Measurements from ENCODE around the gene IRX3.

IRX3 gene

GRCh38 chr16:54290833-54291655, 4.5 kb upstream of the IRX3 start:
- DNase-seq (ENCODE audit: low read depth in 2 of 2), result no peak

DNA sequence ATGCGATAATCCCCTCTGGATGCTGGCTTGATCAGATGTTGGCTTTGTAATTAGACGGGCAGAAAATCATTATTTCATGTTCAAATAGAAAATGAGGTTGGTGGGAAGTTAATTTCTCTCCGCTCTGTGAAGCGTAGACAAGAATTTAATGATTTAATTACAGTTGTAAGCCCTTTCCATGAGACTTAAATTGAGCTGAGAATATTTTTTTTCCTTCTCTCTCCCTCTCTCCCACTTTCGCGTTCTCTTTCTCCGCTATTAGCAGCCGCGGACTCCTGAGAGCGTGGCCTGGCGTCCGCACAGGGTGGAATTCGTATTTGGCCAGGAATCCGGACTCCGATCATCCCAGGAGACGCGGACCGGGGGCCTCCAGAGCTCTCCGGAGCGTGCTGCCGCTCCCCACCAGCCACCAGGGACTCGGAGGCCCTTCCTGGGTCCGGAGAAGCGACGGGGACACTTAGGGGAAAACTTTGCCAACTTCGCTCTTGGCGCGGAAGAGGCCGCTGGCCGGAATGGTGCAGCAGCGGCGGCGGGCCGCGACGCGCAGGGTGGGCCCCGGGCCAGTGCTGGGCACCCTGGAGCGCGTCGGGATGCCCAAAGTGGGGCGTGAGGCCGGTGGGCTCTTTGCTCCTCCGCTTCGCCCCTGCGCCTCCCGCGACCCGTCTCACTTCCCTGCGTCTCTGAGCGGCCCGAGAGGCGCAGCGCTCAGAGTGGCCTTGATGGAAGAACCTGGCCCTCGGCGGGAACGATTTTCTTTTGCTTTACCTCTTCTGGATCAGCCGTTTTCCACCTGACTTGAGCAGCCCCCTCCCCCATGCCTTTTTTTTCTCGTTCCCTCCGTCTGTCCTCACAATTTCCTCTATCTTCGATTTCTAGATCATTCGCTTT, 3.6 kb upstream of the IRX3 start:
- no peak for DNase-seq (ENCODE audit: low read depth in 2 of 2)

DNA sequence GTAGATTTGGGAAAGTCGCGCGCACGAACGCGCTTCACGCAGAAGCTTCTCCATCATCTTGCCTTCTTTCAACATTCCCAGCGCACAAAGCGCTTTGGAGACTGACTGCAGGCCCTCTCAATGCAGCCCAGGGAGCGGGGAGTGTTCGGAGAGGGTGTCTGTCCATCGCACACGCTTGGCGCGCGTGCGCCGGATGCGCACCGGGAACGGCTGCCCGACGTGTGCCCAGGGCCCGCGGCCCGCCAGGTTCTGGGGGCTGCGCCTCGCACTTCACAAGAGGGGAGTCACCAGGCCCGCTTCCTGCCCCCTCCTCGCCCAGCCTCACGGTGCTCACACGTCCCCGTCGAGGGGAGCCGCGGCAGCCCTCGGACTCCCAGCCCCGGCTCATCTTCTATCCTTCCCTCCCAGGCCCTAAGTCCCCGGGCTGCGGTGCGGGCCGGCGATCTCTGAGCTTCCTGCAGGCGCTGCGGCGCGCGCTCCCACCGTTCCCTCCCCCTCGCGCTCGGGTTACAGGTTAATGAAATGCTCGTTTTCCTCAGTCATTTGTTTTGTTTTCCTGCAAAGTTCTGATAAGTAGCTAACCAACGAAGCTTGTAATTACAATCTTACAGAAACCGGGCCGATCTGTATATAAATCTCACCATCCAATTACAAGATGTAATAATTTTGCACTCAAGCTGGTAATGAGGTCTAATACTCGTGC, 2.8 kb upstream of the IRX3 start:
- no peak for DNase-seq (ENCODE audit: low read depth in 2 of 2)

DNA sequence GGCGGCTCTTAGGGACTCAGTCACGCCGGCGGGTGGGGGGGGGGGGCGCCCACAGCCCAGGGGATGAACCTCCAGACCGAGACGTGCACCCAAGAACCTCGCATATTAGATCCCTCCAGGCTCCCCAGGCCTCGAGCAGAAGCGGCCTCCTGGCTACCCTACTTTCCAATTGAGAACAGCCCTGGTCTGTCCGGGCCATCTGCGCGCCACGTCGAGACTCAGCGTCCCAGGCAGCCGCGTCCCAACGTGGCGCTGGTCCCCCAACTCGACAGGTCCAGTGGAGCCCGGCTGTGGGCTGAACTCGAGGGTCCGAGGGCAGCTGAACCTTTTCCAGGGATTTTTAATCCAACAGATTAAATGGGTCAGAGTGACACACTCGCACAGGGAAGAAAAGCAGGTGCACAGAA, 2.3 kb upstream of the IRX3 start:
- DNase-seq (ENCODE audit: low read depth in 2 of 2), result no peak

DNA sequence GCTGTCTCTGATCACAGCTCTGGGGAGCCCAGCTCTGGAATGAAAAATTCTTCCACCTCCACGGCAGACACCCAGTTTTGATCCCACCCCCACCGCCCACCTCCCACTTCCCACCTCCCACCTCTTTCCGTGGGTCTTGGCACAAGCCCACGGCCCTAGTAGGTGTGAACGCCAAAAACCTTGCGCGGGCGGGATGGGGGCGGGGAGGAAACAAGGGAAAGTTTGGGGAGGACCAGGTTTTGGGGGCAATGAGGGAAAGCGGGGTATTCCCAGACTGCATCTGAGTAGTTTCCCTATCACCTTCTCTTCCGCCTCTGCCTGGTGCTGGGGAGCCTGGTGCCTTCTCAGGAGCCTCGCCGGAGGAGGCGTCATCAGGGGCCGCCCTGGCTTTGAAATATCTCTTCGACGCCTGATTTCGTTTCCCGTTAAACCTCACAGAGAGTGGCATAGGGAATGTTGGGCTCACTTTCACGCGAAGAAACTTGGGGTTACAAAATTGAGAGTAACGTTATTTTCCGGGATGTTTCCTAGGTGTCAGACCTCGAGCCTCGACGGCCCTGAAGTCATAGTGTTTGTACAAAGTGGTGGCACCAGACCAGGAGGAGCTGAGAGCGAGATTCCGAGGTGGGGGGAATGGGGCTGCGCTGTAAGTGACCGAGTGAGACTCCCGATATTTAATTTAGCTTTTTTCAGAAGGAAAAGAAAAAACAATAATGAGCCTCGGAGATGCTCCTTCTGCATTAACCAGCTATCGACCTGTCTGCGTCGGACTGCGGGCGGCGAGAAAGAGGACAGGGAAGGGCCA, 1.6 kb upstream of the IRX3 start:
- DNase-seq (ENCODE audit: low read depth in 2 of 2), result no peak

DNA sequence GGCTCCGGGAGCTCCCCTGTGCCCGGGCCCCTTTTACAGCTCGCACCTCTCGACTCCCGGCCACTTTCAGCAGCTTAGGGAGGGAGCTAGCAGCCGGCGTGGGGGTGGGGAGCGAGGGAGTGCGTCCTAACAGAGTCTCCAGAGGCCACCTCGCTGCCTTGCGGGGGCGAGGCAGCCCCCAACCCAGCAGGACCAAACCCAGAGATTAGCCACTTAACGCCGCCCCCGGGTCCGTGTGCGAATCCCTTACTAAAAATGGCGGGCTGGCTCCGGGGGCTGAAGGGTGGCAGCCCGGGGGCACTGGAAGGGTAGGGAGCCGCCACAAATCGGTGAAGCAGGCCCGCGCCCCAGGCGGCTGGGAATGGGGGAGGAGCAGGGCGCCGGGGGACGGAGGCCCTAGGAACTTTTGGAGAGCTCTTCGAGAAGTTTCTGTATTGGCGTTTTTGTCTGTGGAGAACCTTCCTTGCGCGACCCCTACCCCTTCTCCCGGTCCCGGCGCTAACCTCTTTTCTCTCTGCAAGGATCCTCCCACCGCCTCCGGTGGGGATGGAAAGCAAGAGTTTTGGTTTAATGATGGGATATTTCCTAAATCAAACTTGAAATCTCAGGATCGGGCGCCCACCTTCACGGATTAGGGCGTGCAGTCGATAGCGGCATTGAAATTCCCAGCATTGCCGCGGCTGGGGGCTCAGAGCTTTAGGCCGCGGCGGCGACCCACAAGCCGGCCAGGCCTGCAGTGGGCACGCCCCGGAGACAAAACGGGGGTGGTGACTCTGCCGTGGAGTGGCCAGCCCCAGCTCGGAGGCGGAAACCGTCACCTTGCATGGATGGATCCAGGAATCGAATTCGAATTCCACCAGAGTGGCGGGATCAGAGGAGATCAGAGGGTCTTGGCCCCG, 793 bp upstream of the IRX3 start:
- DNase-seq (ENCODE audit: low read depth in 2 of 2), result no peak

- no peak for DNase-seq (ENCODE audit: low read depth in 2 of 2)
Observed at GRCh38 chr16:54286090-54286365, 559 bp downstream of the IRX3 start.

GRCh38 chr16:54285414-54286089, 1.0 kb downstream of the IRX3 start:
- DNase-seq (ENCODE audit: low read depth in 2 of 2), result no peak

- DNase-seq (ENCODE audit: low read depth in 2 of 2), result no peak
Observed at GRCh38 chr16:54284931-54285413, 1.6 kb downstream of the IRX3 start.

DNA sequence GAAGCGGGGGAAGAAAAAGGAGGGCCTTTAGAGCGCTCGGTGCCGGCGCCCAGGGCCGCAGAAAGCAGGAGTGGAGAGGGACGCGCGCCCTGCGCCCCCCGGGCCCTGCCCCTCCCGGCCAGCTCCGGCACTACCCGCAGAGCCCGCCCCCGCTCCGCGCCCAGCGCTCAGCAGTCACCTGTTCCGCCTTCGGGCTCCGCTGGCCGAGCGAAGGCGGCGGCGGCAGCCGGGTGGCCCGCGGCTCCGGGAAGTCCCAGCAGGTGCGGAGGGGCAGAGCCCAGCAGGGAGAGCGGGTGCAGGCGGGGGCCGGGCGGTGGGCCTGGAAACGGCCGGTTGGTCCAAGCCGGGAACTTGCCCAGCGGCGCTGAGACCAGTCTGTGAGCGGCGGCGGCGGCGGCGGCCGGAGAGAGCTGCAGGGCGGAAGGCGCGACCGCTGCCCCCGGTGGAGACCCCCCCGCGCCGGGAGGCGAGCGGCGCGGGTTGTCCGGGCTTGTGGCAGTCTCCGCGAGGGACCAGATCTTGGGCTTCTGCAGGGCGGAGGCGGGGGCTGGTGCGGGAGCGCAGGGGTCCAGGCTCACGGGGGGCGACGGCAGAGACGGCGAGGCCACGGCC, 2.2 kb downstream of the IRX3 start:
- DNase-seq (ENCODE audit: low read depth in 2 of 2), result no peak

GRCh38 chr16:54283725-54284318, 2.8 kb downstream of the IRX3 start:
- no peak for DNase-seq (ENCODE audit: low read depth in 2 of 2)

DNA sequence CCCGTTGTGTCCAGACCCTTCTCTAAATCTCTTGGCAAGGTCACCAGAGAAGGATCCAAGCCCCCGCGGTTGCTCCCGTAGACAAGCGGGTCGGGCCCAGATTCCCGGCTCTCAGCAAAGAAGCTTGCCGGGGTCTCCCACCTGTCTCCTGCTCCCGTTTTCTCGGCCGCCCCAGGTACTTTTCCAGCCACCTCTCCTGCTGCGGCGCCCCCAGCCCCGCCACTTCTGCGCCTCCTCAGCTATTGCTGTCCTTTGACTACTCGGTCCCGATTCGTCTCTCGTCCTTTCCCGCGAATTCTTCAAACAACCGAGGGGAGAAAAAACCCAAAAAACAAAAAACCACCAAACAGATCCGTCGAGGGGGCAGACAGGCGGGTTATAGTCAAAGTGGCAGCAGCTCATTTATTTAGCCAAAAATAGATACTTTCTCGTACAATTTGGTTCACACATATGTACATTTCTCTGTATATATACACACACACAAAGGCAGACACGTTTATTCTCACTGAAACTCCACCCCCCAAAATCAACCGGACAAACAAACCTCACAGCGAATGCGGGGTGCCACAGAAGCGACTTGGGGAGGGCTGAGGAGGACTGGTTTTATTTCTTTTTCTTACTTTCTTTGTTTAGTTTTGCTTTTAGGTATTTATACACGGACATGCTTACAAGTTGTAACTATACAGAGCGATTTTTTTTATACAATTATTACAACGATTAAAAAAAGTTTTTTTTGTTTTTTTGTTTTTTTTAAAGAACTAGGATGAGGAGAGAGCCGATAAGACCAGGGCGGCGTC, 3.5 kb downstream of the IRX3 start:
- no peak for DNase-seq (ENCODE audit: low read depth in 2 of 2)

DNA sequence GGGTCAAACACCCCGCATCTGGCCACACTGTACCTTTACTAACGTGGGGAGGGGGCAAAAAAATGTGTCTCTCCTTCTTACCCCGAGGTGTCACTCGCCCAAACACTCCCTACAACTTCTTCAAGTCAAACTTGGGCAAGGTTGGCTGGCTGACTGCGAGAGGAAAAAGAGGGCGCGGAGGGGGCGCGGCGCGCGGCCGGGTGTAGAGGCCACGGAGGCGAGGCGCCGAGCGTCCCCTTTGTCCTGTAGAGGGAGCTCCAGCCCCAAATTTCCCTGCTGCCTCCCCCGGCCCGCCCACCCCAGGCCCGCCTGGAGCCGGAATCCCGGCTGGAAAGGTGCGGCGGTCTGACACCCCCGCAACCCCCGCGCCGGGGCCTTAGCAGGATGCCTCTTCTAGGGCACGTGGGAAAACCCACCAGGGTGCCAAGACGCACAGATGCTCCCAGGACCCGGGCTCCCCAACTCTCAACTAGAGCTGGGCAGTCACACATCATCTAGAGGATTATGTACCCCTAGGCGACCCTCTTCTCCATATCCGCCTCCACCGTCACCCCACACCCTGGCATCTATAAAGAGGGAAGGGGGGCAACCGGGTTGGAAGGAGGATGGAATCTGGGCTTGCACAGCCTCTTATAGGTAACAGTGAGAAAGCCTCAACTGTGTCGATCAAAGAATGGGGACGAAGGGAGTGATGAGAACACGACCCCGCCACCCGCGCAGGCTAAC, 4.2 kb downstream of the IRX3 start:
- DNase-seq (ENCODE audit: low read depth in 2 of 2), result no peak

- DNase-seq (ENCODE audit: low read depth in 2 of 2), result no peak
Observed at GRCh38 chr16:54281535-54282201, 4.9 kb downstream of the IRX3 start.

- DNase-seq (ENCODE audit: low read depth in 2 of 2), result no peak
Observed at GRCh38 chr16:54280751-54281150, 5.8 kb downstream of the IRX3 start.

DNA sequence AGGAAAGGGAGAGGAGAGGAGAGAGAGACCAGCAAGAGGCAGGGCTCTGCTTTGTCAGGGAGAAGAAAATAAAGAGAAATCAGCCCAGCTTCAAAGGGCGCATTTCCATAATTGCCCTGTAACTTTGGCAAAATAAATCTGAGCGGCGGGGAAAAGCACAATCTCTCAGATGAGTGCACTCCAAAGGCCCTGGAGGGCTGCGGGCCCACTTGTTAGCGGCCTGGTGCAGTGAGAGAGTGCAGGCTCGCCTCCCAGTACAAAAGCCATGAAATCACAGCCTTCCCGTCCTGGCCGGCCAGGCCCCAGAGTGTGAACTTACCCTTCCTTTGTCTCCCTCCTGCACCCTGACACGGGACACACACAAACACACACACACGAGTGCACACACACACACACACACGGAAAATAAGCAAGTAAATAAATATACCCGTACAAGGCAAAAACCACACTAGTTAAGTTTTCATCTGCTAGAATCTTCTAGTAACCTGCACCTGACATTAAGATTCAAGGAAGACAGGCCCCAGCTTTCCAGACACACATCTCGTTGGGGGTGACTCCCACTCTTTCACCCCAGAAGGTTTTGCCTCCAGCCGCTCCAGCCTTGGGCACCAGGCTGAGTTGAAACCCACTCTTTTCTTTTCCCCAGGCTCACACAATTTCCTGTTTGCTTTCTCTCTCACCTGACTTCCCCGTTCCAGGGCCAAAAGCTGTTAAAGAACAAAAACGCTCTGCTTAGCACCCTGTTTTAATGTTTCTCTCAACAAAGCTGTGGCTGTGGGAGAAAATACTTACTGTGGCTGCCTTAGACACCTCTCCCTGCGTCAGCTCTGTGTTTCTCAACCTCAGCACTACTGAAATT, 8.5 kb downstream of the IRX3 start:
- DNase-seq (ENCODE audit: low read depth in 2 of 2), result no peak
